DOHH2 (cell line): Measurements from ENCODE around the gene KCNIP2.

Experiments used
- H3F3A ChIP-seq: fragments of 200-600 bp; sonication (generic), shearing (Covaris generic); 2 replicates; pipeline ENCODE4 v1.6.0; 2016; ENCODE audit warnings: antibody characterized with exemption, mild to moderate bottlenecking; ENCODE audit not compliant: control insufficient read depth, insufficient read depth
- H3K27ac ChIP-seq: fragments of 200-600 bp; sonication (generic); 2 replicates; pipeline ENCODE4 v1.5.1; 2014; ENCODE audit warnings: low read depth, mild to moderate bottlenecking, low read length, moderate library complexity
- H3K27me3 ChIP-seq: fragments of 200-600 bp; sonication (generic); 2 replicates; pipeline ENCODE4 v1.6.1; 2014; ENCODE audit warnings: mild to moderate bottlenecking, low read length, mixed read lengths; ENCODE audit not compliant: control insufficient read depth
- H3K36me3 ChIP-seq: fragments of 200-600 bp; sonication (generic); 2 replicates; pipeline ENCODE4 v1.6.1; 2014; ENCODE audit warnings: mild to moderate bottlenecking, low read length, moderate library complexity, mixed read lengths; ENCODE audit not compliant: control insufficient read depth
- H3K4me1 ChIP-seq: fragments of 200-600 bp; sonication (generic); 2 replicates; pipeline ENCODE4 v1.6.1; 2014; ENCODE audit warnings: mild to moderate bottlenecking, low read length, mixed read lengths; ENCODE audit not compliant: control insufficient read depth
- H3K4me2 ChIP-seq: fragments of 200-600 bp; sonication (generic); 2 replicates; pipeline ENCODE4 v1.6.0; 2014; ENCODE audit warnings: mild to moderate bottlenecking, low read length, moderate library complexity
- H3K4me3 ChIP-seq: fragments of 200-600 bp; sonication (generic); 2 replicates; pipeline ENCODE4 v1.5.1; 2014; ENCODE audit warnings: mild to moderate bottlenecking, low read length, mixed read lengths
- H3K79me2 ChIP-seq: fragments of 200-600 bp; sonication (generic); 2 replicates; pipeline ENCODE4 v1.6.1; 2014; ENCODE audit warnings: mild to moderate bottlenecking, low read length, mixed read lengths; ENCODE audit not compliant: control insufficient read depth
- H3K9me2 ChIP-seq: fragments of 200-600 bp; sonication (generic); replicated peaks from 2 replicates; pipeline ENCODE4 v1.6.1; 2014; ENCODE audit warnings: mild to moderate bottlenecking, low read length, mixed read lengths; ENCODE audit not compliant: control insufficient read depth
- H3K9me3 ChIP-seq: fragments of 200-600 bp; sonication (generic); 2 replicates; pipeline ENCODE4 v1.6.1; 2014; ENCODE audit warnings: antibody characterized with exemption, low read length, mixed read lengths; ENCODE audit not compliant: control insufficient read depth, insufficient read depth
- H4K20me1 ChIP-seq: fragments of 200-600 bp; sonication (generic); 2 replicates; pipeline ENCODE4 v1.6.0; 2014; ENCODE audit warnings: low read depth, mild to moderate bottlenecking, antibody characterized with exemption, low read length, moderate library complexity; ENCODE audit not compliant: control insufficient read depth, insufficient read depth
- CTCF ChIP-seq: fragments of 200-600 bp; sonication (generic); IDR thresholded peaks from one replicate; pipeline ENCODE4 v1.5.1; 2014; ENCODE audit warnings: antibody characterized with exemption, mild to moderate bottlenecking, low read depth, low read length; ENCODE audit not compliant: poor library complexity, severe bottlenecking
- EZH2phosphoT487 ChIP-seq: fragments of 200-600 bp; sonication (generic); IDR thresholded peaks from 2 replicates; pipeline ENCODE4 v1.6.1; 2017; ENCODE audit warnings: borderline replicate concordance, mild to moderate bottlenecking, antibody characterized with exemption, low read length, moderate library complexity, mixed read lengths

Gene KCNIP2

GRCh38 chr10:101814466-101815071 is 29.0 kb downstream of the KCNIP2 start:
- no peaks in the 10 kb centered on the region for H3K9me2 ChIP-seq
- H3K27ac ChIP-seq = peak overlapping the region; percentile 68
- peaks cover 56% of the 10 kb centered on the region for H3K36me3 ChIP-seq
- peak overlapping the region; percentile 84 for H3K4me2 ChIP-seq
- peaks cover 32% of the 10 kb centered on the region for H3K4me1 ChIP-seq
- no peaks in the 10 kb centered on the region; the same call in 1 of the 2 replicates for H3F3A ChIP-seq
- peaks cover 91% of the 10 kb centered on the region for H3K79me2 ChIP-seq
- peak overlapping the region; percentile 94 for H3K4me3 ChIP-seq
- no peaks in the 10 kb centered on the region for H3K9me3 ChIP-seq
- H3K27me3 ChIP-seq = no peaks in the 10 kb centered on the region
- TF ChIP-seq CTCF (no peak), EZH2phosphoT487 (no peak)
- H4K20me1 ChIP-seq = peaks cover 28% of the 10 kb centered on the region

GRCh38 chr10:101812606-101813005 is 31.0 kb downstream of the KCNIP2 start:
- no peaks in the 10 kb centered on the region for H3K9me2 ChIP-seq
- peaks cover 90% of the 10 kb centered on the region for H3K79me2 ChIP-seq
- H4K20me1 ChIP-seq = peaks cover 28% of the 10 kb centered on the region
- no peaks in the 10 kb centered on the region for H3K27me3 ChIP-seq
- no peak overlapping the region for H3K27ac ChIP-seq
- no peak overlapping the region for H3K4me2 ChIP-seq
- peaks cover 7% of the 10 kb centered on the region for H3F3A ChIP-seq
- TF ChIP-seq EZH2phosphoT487 = no peak
- H3K4me1 ChIP-seq = peaks cover 23% of the 10 kb centered on the region
- H3K4me3 ChIP-seq = no peak overlapping the region
- no peaks in the 10 kb centered on the region for H3K9me3 ChIP-seq
- peaks cover 70% of the 10 kb centered on the region for H3K36me3 ChIP-seq

- Histone ChIP-seq H3K9me3 (no peaks in the 10 kb centered on the region), H3K4me2 (no peak overlapping the region), H3K36me3 (peaks cover 85% of the 10 kb centered on the region), H3K4me1 (no peaks in the 10 kb centered on the region), H3K27me3 (no peaks in the 10 kb centered on the region), H4K20me1 (peaks cover under 1% of the 10 kb centered on the region; the same call in 1 of the 2 replicates), H3K79me2 (peaks cover 50% of the 10 kb centered on the region), H3K27ac (no peak overlapping the region), H3K4me3 (no peak overlapping the region), H3F3A (peaks cover 8% of the 10 kb centered on the region), H3K9me2 (no peaks in the 10 kb centered on the region)
- TF ChIP-seq EZH2phosphoT487 = no peak
Measured at GRCh38 chr10:101807158-101807557, 36.4 kb downstream of the KCNIP2 start.

GRCh38 chr10:101803511-101803910 is 40.1 kb downstream of the KCNIP2 start:
- Histone ChIP-seq H3K79me2 (peaks cover 41% of the 10 kb centered on the region), H3K36me3 (peaks cover 88% of the 10 kb centered on the region), H3F3A (peaks cover 8% of the 10 kb centered on the region)

More at GRCh38 chr10:101803511-101803910, 40.1 kb downstream of the KCNIP2 start:
- Histone ChIP-seq H3K4me1 (no peaks in the 10 kb centered on the region), H3K4me3 (no peak overlapping the region), H3K4me2 (no peak overlapping the region), H3K9me2 (no peaks in the 10 kb centered on the region), H3K9me3 (no peaks in the 10 kb centered on the region), H3K27me3 (no peaks in the 10 kb centered on the region), H4K20me1 (no peaks in the 10 kb centered on the region), H3K27ac (no peak overlapping the region)
- TF ChIP-seq EZH2phosphoT487 = no peak
- TF ChIP-seq CTCF = no peak
